GM10266 (cell line): ENCODE results near the gene PRUNE1.

Experiments
- DNase-seq: peaks from one replicate; pipeline ENCODE4 v3.0.0; 2012; ENCODE audit errors: extremely low spot score
- CTCF ChIP-seq: IDR thresholded peaks from 2 replicates; pipeline ENCODE4 v1.5.1; 2012; ENCODE audit warnings: mild to moderate bottlenecking, low read depth; ENCODE audit not compliant: control insufficient read depth, insufficient read depth; ENCODE audit errors: missing control alignments

The PRUNE1 gene

GRCh38 chr1:150966011-150966410 lies 42.2 kb upstream of the PRUNE1 start:
- TF ChIP-seq CTCF = no peak
- no peak for DNase-seq

GRCh38 chr1:150967936-150968335 lies 40.3 kb upstream of the PRUNE1 start:
- TF ChIP-seq CTCF = no peak
- no peak for DNase-seq

DNA sequence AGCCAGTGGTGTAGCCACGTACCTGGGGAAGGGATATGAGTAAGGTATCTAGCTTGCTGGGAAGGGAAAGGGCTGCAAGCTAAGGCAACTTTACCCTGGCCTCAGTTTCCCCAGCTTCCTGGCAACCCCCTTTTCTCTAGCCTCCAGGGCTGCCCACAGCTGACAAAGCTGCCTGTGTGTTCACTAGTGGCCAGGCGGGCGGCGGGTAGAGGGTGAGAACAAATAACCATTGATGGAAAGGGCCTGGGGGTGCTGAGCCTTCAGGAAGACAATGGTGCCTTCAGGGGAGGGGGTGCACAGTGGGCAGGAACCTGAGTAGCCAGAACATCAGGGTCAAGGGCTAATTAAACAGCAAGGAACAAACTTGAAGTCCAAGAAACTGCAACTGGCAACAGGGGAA lies 39.8 kb upstream of the PRUNE1 start:
- no peak for DNase-seq
- no peak for TF ChIP-seq CTCF

GRCh38 chr1:150969626-150970025 lies 38.6 kb upstream of the PRUNE1 start:
- no peak for DNase-seq
- TF ChIP-seq CTCF = no peak

DNA sequence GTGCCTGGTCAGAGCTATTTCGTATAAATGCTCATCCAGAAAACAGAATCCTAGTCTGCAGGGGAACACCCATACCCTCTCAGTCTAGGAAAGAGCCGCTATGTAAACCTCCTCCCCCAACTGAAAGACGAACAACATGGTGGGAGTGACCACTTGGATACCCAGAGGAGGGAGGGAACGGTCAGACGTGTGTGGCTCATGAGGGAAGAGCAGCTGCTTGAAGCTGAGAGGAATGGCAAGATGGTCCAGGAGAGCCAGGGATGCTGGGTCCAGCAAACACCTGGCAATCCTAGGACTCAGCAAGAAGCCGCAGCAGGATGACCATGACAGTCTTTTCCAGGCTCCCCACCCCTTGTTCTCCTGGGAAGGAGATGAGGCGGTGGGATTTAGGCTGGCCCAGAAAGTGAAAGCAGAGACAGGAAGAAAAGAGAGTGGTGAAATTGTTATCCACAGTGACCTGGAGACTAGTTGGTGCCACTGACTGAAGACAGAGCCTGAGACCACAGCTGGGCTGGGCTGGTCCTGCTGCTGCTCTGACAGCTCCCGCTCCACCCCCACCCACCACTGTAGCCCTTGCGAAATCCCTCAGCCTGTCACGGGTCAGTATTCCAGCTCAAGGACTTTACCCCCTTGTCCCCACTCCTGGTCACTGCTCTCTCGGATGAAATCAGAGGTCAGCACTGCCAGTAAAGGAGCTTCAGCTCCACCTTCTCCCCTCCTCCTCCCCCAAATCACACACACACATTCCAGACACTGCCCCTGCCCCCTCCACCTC lies 37.3 kb upstream of the PRUNE1 start:
- no peak for TF ChIP-seq CTCF
- DNase-seq = no peak

- TF ChIP-seq CTCF = no peak
- DNase-seq = no peak
These were observed 36.4 kb upstream of the PRUNE1 start for GRCh38 chr1:150971583-150972416.

DNA sequence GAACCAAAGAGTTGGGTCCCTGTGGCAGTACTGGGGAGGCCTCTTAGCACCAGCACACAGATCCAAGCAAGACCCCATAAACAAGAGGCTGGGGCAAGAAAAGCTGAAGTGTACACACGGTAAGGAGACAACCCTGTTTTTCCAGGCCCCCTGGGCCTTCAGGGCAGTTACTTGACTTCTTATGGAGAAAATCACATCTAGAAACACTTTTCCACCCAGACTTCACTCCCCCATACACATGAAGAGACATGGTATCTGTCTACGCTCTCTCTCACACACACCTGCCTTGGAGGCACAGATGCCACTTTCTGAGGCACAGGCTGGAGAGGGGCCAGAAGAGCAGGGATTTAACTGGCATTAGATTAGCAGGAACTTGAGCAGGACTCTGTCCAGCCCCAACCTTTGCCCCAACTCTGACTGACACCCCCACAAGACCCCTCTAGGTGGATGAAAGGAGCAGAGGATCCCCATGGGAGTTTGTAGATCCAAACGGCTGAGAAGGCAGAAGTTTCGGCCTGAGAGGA lies 35.8 kb upstream of the PRUNE1 start:
- no peak for DNase-seq

More for the DNA sequence above, 35.8 kb upstream of the PRUNE1 start:
- TF ChIP-seq CTCF = no peak
